ENCODE measurements around the gene C4BPA.

C4BPA gene

GRCh38 chr1:207151920-207152319, 47.9 kb downstream of the C4BPA start:
- TF ChIP-seq, protein P1, sequence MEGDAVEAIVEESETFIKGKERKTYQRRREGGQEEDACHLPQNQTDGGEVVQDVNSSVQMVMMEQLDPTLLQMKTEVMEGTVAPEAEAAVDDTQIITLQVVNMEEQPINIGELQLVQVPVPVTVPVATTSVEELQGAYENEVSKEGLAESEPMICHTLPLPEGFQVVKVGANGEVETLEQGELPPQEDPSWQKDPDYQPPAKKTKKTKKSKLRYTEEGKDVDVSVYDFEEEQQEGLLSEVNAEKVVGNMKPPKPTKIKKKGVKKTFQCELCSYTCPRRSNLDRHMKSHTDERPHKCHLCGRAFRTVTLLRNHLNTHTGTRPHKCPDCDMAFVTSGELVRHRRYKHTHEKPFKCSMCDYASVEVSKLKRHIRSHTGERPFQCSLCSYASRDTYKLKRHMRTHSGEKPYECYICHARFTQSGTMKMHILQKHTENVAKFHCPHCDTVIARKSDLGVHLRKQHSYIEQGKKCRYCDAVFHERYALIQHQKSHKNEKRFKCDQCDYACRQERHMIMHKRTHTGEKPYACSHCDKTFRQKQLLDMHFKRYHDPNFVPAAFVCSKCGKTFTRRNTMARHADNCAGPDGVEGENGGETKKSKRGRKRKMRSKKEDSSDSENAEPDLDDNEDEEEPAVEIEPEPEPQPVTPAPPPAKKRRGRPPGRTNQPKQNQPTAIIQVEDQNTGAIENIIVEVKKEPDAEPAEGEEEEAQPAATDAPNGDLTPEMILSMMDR (IDR thresholded peaks at IDR 0.05; ENCODE audit: insufficient read depth, low read depth, low read length, missing control alignments), result no peak
- DNase-seq (ENCODE audit: low read depth), result no peak
- no peak overlapping the region for H3K4me3 ChIP-seq (ENCODE audit: low read depth, low read length)

DNA sequence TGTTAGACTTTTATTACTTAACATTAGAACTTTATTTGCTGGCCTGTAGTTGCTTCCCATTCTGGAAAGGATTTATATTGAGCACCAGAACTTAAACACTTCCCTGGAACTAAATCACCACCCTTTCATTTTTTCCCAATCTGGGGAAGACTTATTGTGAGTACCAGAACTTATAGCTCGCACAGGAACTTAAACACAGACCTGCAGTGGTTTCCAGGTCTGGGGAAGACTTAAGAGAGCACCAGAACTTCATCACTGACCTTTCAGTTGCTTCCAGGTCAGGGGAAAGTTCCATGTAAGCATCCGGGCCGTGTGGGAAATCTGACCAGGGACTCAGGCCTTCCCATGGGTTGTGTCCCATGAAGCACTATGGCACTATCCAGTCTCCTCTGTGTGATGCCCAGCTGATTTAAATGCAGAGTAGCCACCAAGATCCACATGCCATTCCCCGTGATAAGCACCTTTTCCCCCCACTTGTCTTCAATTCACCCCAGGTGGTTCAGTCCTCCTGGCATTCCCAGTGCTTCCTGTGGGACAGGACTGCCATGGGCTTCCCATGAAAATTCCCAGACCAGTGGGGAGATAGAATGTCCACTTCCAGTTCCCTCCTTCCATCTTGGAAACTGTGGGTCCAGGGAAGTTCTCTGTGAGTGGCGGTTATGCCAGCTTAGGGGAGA, 48.9 kb downstream of the C4BPA start:
- TF ChIP-seq, protein P1 (IDR thresholded peaks at IDR 0.05; ENCODE audit: insufficient read depth, low read depth, low read length, missing control alignments), result no peak
- peak; percentile 3 for DNase-seq (ENCODE audit: low read depth)
- H3K4me3 ChIP-seq (ENCODE audit: low read depth, low read length), result no peak overlapping the region

DNA sequence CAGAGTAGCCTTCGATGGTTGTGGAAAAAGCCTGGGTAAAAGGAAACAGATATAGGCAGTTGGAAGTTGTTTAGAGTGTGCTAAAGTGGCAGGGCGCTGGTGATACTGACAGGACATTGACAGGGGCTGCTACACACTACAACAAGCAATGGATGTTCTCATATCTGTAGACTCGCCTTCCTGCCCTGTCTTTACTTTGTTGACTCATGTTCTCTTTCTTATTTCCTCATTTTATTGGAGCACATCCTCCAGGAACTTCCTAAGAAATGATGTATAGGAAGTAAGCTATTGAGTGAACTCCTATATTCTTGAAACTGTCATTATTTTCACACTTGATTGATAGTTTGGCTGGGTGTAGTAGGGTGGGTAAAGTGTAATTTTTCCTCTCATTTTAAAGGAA, 51.0 kb downstream of the C4BPA start:
- H3K4me3 ChIP-seq (ENCODE audit: low read depth, low read length), result no peak overlapping the region
- no peak for DNase-seq (ENCODE audit: low read depth)
- TF ChIP-seq, protein P1 (IDR thresholded peaks at IDR 0.05; ENCODE audit: insufficient read depth, low read depth, low read length, missing control alignments), result no peak

- DNase-seq (ENCODE audit: low read depth), result no peak
- TF ChIP-seq, protein P1 (IDR thresholded peaks at IDR 0.05; ENCODE audit: insufficient read depth, low read depth, low read length, missing control alignments), result no peak
- H3K4me3 ChIP-seq (ENCODE audit: low read depth, low read length), result no peak overlapping the region
Observed at GRCh38 chr1:207156095-207156494, 52.1 kb downstream of the C4BPA start.

GRCh38 chr1:207156826-207157225, 52.8 kb downstream of the C4BPA start:
- DNase-seq (ENCODE audit: low read depth), result no peak
- no peak overlapping the region for H3K4me3 ChIP-seq (ENCODE audit: low read depth, low read length)
- TF ChIP-seq, protein P1 (IDR thresholded peaks at IDR 0.05; ENCODE audit: insufficient read depth, low read depth, low read length, missing control alignments), result no peak

DNA sequence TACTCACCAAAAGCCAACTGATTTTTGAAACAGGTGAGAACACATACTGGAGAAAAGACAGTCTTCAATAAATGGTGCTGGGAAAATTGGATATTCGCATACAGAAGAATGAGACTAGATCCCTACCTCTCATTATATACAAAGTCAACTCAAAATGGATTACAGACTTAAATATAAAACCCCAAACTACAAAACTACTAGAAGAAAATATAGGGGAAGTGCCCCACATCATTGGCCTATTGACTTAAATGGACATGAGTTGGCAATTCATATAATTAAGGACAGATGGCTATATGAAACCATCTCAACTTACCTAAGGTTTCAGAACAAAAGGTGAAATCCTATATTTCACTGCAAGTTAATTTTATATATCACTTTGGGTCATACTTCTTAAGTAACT, 60.1 kb downstream of the C4BPA start:
- no peak overlapping the region for H3K4me3 ChIP-seq (ENCODE audit: low read depth, low read length)
- no peak for DNase-seq (ENCODE audit: low read depth)
- TF ChIP-seq, protein P1 (IDR thresholded peaks at IDR 0.05; ENCODE audit: insufficient read depth, low read depth, low read length, missing control alignments), result no peak

DNA sequence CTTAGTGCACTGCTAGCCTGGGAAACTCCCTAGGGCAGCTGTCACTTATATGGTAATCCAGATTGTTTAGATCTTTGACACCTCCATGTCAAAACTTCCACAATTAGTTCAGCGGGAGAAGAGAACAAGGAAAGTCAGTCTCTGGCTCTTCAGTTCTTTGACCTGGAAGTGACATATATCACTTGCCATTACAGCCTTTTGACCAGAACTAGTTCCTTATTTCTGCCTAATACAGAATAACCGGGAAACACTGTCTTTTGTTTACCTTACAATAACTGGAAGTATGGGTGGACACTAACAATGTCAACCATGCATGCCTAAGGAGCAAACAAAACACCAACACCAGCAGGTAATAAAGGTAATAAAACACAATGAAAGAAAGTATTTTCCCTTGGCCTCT, 68.3 kb downstream of the C4BPA start:
- no peak for DNase-seq (ENCODE audit: low read depth)
- TF ChIP-seq, protein P1 (IDR thresholded peaks at IDR 0.05; ENCODE audit: insufficient read depth, low read depth, low read length, missing control alignments), result no peak
- H3K4me3 ChIP-seq (ENCODE audit: low read depth, low read length), result no peak overlapping the region
